HEK293T (cell line): ENCODE data around the gene POLR2A.

Source experiments
- BHLHE40 ChIP-seq: fragments of 450-650 bp; IDR thresholded peaks from 2 replicates; pipeline ENCODE4 v1.6.1; 2016; ENCODE audit warnings: mild to moderate bottlenecking, moderate library complexity, borderline replicate concordance
- FOXM1 ChIP-seq: fragments of 450-650 bp; IDR thresholded peaks from 2 replicates; pipeline ENCODE4 v1.6.1; 2017; ENCODE audit warnings: mild to moderate bottlenecking, borderline replicate concordance

GRCh38 chr17:7468804-7469389, 15.3 kb upstream of the POLR2A start:
- TF ChIP-seq FOXM1 (no peak), BHLHE40 (no peak)
